Liver (tissue), 3 donors: Measurements from ENCODE around the gene LTO1.

Source experiments
- CTCF ChIP-seq: fragments of 150-350 bp; IDR thresholded peaks from 2 replicates; pipeline ENCODE4 v1.5.1; 2017; ENCODE audit warnings: improper control_type of control experiment, low read depth, low read length; ENCODE audit not compliant: missing input control
- JUND ChIP-seq, 2 donors: IDR thresholded peaks; 2 replicates each; pipeline ENCODE4 v1.6.1; 2016; ENCODE audit warnings: antibody characterized with exemption in 2 of 2
- MAX ChIP-seq: IDR thresholded peaks from 2 replicates; pipeline ENCODE4 v1.6.1; 2016; ENCODE audit warnings: antibody characterized with exemption
- NR2F2 ChIP-seq: IDR thresholded peaks from 2 replicates; pipeline ENCODE4 v1.6.1; 2016; ENCODE audit warnings: antibody characterized with exemption
- SP1 ChIP-seq: IDR thresholded peaks from 2 replicates; pipeline ENCODE4 v1.6.1; 2018; ENCODE audit warnings: antibody characterized with exemption, mild to moderate bottlenecking
- YY1 ChIP-seq: IDR thresholded peaks from 2 replicates; pipeline ENCODE4 v1.6.1; 2016; ENCODE audit warnings: antibody characterized with exemption, mild to moderate bottlenecking
- donor health status: healthy.
- donor health status: healthy.

DNA sequence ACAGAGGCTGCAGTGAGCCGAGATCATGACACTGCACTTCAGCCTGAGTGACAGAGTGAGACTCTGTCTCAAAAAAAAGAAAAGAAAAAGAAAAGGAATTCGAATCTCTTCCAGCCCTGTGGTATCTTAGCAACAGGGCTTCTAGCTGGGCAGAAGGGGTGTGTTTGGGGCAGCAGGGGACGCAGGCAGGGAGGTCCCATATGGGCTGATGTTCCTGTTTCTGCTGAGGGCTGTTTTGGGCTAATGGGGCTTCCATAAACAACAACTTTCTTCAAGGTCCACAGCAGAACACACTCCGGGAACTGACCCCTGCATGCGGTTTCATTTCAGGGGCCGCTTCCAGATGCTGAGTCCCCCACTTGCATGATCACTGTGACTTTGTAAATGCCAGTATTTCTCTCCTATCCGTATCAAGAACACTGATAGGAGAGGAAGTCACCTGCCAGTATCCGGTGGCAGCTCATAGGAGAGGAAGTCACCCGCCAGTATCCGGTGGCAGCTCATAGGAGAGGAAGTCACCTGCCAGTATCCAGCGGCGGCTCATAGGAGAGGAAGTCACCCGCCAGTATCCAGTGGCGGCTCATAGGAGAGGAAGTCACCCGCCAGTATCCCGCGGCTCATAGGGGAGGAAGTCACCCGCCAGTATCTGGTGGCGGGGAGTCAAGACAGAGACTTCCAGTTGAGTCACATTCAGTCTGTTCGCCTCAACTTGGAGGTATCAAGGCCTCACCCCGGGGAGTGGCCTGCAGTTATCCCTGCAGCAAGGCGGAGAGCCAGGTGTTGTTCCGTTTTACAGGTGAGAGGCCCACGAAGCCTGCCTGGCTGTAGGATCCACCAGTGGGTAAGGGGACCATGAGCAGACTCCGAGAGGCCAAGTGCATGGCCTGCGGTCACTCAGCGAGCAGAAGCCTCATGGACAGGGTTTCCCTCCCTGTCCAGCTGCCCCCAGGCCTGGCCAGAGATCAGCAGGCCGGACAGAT lies 37.0 kb upstream of the LTO1 start:
- no peak for TF ChIP-seq CTCF
- TF ChIP-seq JUND (IDR thresholded peaks at IDR 0.05), result no peak
- TF ChIP-seq YY1, result no peak
- no peak for TF ChIP-seq MAX
- no peak for TF ChIP-seq NR2F2
- TF ChIP-seq SP1, result no peak
